ENCODE measurements around the gene CNIH2.
"Not testable (repeated sequence)": the region's sequence is repeated elsewhere in the genome, so short reads cannot be mapped to it uniquely, and the experiment has no call there.

CNIH2 gene

DNA sequence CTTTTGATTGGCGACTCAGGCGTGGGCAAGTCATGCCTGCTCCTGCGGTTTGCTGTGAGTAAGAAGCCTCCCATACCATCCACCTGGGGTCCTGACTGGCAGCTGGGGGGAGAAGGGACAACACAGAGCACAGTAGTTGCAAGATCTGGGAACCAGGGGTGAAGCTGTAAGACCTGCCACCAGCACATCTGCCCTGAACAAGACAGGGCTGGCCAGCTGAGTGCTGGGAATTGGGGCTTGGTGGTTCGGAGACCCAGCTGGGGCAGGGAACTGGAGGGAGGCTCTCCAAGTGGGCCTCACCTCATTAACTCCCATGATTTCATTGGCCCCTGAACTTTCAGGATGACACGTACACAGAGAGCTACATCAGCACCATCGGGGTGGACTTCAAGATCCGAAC lies 6.2 kb upstream of the CNIH2 start:
- DNase-seq (ENCODE audit: low read depth in 1 of 2, low spot score in 1 of 2): no peak
- in situ Hi-C loops (cut with HindIII; ENCODE audit: low pct_unique_long_range_greater_than_20kb, low sequenced_read_pairs): no loop called here
- TF ChIP-seq JUND (IDR thresholded peaks at IDR 0.05; ENCODE audit: low read depth): no peak

- in situ Hi-C loops (cut with HindIII; ENCODE audit: low pct_unique_long_range_greater_than_20kb, low sequenced_read_pairs): no loop called here
- TF ChIP-seq JUND (IDR thresholded peaks at IDR 0.05; ENCODE audit: low read depth): no peak
- no peak for DNase-seq (ENCODE audit: low read depth in 1 of 2, low spot score in 1 of 2)
Observed at GRCh38 chr11:66272596-66272995, 5.4 kb upstream of the CNIH2 start.

GRCh38 chr11:66274219-66274618 lies 3.8 kb upstream of the CNIH2 start:
- TF ChIP-seq JUND (IDR thresholded peaks at IDR 0.05; ENCODE audit: low read depth): no peak
- DNase-seq (ENCODE audit: low read depth in 1 of 2, low spot score in 1 of 2): peak in 1 of 2 experiments; percentile 31
- in situ Hi-C loops (cut with HindIII; ENCODE audit: low pct_unique_long_range_greater_than_20kb, low sequenced_read_pairs): no loop called here

DNA sequence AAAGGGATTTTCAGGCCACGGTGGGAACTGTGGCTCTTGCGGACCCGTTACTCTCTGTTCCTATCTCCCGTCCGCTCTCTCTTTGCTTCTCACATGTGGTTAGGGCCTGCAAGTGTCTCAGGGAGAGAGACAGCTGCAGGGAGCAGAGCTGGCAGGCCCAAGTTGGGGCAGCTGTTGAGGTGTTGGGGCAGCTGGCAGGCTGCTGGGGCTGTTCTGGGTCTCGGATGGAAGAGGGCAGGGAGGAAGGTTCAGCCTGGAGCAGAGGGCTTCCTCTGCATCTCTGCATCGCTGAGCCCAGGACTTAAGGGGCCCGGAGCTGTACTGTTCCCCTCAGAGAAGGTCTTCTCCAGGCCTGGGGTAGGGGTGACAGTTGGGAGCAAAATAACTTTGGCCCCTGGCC lies 2.6 kb upstream of the CNIH2 start:
- in situ Hi-C loops (cut with HindIII; ENCODE audit: low pct_unique_long_range_greater_than_20kb, low sequenced_read_pairs): no loop called here
- no peak for TF ChIP-seq JUND (IDR thresholded peaks at IDR 0.05; ENCODE audit: low read depth)
- no peak for DNase-seq (ENCODE audit: low read depth in 1 of 2, low spot score in 1 of 2)

- DNase-seq (ENCODE audit: low read depth in 1 of 2, low spot score in 1 of 2): no peak
- in situ Hi-C loops (cut with HindIII; ENCODE audit: low pct_unique_long_range_greater_than_20kb, low sequenced_read_pairs): no loop called here
- no peak for TF ChIP-seq JUND (IDR thresholded peaks at IDR 0.05; ENCODE audit: low read depth)
Observed at GRCh38 chr11:66275984-66276612, 1.9 kb upstream of the CNIH2 start.

DNA sequence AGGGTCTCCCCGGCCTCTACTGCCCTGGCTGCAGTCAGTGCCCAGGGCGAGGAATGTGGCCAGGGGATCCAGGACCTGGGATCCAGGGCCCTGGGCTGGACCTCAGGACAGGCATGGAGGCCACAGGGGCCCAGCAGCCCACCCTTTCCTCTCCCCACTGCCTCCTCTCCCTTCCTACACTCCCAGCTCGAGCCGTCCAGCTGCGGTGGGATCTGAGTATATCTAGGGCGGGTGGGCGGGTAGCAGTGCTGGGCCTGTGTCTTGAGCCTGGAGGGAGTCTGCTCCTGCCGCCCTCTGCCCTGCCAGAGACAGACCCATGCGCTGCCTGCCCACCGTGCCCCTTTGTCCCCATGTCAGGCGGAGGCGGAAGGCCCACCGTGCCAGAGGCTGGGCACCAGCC lies 1.4 kb upstream of the CNIH2 start:
- in situ Hi-C loops (cut with HindIII; ENCODE audit: low pct_unique_long_range_greater_than_20kb, low sequenced_read_pairs): not testable (repeated sequence)

DNA sequence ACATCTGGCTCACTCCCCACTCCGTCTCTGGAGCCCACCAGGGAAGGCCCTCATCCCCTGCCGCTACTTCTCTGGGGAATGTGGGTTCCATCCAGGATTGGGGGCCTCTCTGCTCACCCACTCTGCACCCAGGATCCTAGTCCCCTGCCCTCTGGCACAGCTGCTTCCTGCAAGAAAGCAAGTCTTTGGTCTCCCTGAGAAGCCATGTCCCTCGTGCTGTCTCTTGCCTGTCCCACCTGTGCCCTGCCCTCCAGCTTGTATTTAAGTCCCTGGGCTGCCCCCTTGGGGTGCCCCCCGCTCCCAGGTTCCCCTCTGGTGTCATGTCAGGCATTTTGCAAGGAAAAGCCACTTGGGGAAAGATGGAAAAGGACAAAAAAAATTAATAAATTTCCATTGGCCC lies 911 bp upstream of the CNIH2 start:
- in situ Hi-C loops (cut with HindIII; ENCODE audit: low pct_unique_long_range_greater_than_20kb, low sequenced_read_pairs); DNase-seq (ENCODE audit: low read depth in 1 of 2, low spot score in 1 of 2): not testable (repeated sequence)

More for the DNA sequence above, 1.4 kb upstream of the CNIH2 start:
- DNase-seq (ENCODE audit: low read depth in 1 of 2, low spot score in 1 of 2): not testable (repeated sequence)

- in situ Hi-C loops (cut with HindIII; ENCODE audit: low pct_unique_long_range_greater_than_20kb, low sequenced_read_pairs): no loop called here
- no peak for TF ChIP-seq JUND (IDR thresholded peaks at IDR 0.05; ENCODE audit: low read depth)
- peak in 1 of 2 experiments; percentile 41 for DNase-seq (ENCODE audit: low read depth in 1 of 2, low spot score in 1 of 2)
Observed at GRCh38 chr11:66278363-66279091, 552 bp downstream of the CNIH2 start.

GRCh38 chr11:66279092-66279734 lies 1.2 kb downstream of the CNIH2 start:
- in situ Hi-C loops (cut with HindIII; ENCODE audit: low pct_unique_long_range_greater_than_20kb, low sequenced_read_pairs): no loop called here
- TF ChIP-seq JUND (IDR thresholded peaks at IDR 0.05; ENCODE audit: low read depth): no peak
- no peak for DNase-seq (ENCODE audit: low read depth in 1 of 2, low spot score in 1 of 2)

GRCh38 chr11:66280428-66280827 lies 2.5 kb downstream of the CNIH2 start:
- no peak for TF ChIP-seq JUND (IDR thresholded peaks at IDR 0.05; ENCODE audit: low read depth)
- DNase-seq (ENCODE audit: low read depth in 1 of 2, low spot score in 1 of 2): no peak
- in situ Hi-C loops (cut with HindIII; ENCODE audit: low pct_unique_long_range_greater_than_20kb, low sequenced_read_pairs): no loop called here

GRCh38 chr11:66281001-66281400 lies 3.0 kb downstream of the CNIH2 start:
- in situ Hi-C loops (cut with HindIII; ENCODE audit: low pct_unique_long_range_greater_than_20kb, low sequenced_read_pairs): no loop called here
- TF ChIP-seq JUND (IDR thresholded peaks at IDR 0.05; ENCODE audit: low read depth): no peak
- no peak for DNase-seq (ENCODE audit: low read depth in 1 of 2, low spot score in 1 of 2)

GRCh38 chr11:66281776-66282467 lies 3.9 kb downstream of the CNIH2 start:
- no peak for TF ChIP-seq JUND (IDR thresholded peaks at IDR 0.05; ENCODE audit: low read depth)
- DNase-seq (ENCODE audit: low read depth in 1 of 2, low spot score in 1 of 2): no peak
- in situ Hi-C loops (cut with HindIII; ENCODE audit: low pct_unique_long_range_greater_than_20kb, low sequenced_read_pairs): no loop called here
